Activated naive CD4-positive, alpha-beta T cell treated with anti-CD3 and anti-CD28 coated beads, Interleukin-2, amount 50 U/mL, for 24 hours (primary cell): Measurements from ENCODE around the gene ISLR2.
"Not testable (repeated sequence)": the region's sequence is repeated elsewhere in the genome, so short reads cannot be mapped to it uniquely, and the experiment has no call there.

Experiments
- H3K27ac Mint-ChIP-seq: one replicate; pipeline ENCODE4 v1.8.0; 2021; ENCODE audit warnings: mild to moderate bottlenecking, mixed read lengths
- H3K27me3 Mint-ChIP-seq: one replicate; pipeline ENCODE4 v1.8.0; 2021; ENCODE audit warnings: mixed read lengths
- H3K36me3 Mint-ChIP-seq: one replicate; pipeline ENCODE4 v1.8.0; 2021; ENCODE audit warnings: mixed read lengths
- H3K4me1 Mint-ChIP-seq: one replicate; pipeline ENCODE4 v1.8.0; 2021; ENCODE audit warnings: mixed read lengths
- H3K4me3 Mint-ChIP-seq: one replicate; pipeline ENCODE4 v1.8.0; 2021; ENCODE audit warnings: mild to moderate bottlenecking, mixed read lengths
- H3K9me3 Mint-ChIP-seq: one replicate; pipeline ENCODE4 v1.8.0; 2021; ENCODE audit warnings: mixed read lengths

The ISLR2 gene

DNA sequence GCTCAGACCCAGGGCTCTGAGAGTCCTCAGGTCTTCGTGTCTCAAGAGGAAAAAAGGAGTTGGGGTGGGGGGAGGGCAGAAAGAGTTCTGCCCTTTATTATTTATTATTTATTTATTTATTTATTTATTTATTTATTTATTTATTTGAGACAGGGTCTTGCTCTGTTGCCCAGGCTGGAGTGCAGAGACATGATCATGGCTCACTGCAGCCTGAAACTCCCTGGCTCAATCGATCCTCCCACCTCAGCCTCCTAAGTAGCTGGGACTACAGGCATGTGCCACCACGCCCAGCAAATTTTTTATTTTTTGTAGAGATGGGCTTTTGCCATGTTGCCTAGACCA lies 31.8 kb downstream of the ISLR2 start:
- not testable (repeated sequence) for H3K36me3 Mint-ChIP-seq, H3K27me3 Mint-ChIP-seq, H3K9me3 Mint-ChIP-seq, H3K27ac Mint-ChIP-seq, H3K4me3 Mint-ChIP-seq, H3K4me1 Mint-ChIP-seq

- Mint-ChIP-seq H3K9me3 (no peaks in the 10 kb centered on the region), H3K27me3 (peaks cover 6% of the 10 kb centered on the region), H3K36me3 (no peaks in the 10 kb centered on the region), H3K4me3 (no peak overlapping the region), H3K4me1 (no peaks in the 10 kb centered on the region), H3K27ac (no peak overlapping the region)
Observed at GRCh38 chr15:74165461-74165860, 35.1 kb downstream of the ISLR2 start.

GRCh38 chr15:74167891-74168331 lies 37.5 kb downstream of the ISLR2 start:
- Mint-ChIP-seq H3K36me3 (no peaks in the 10 kb centered on the region), H3K27me3 (peaks cover 3% of the 10 kb centered on the region)

DNA sequence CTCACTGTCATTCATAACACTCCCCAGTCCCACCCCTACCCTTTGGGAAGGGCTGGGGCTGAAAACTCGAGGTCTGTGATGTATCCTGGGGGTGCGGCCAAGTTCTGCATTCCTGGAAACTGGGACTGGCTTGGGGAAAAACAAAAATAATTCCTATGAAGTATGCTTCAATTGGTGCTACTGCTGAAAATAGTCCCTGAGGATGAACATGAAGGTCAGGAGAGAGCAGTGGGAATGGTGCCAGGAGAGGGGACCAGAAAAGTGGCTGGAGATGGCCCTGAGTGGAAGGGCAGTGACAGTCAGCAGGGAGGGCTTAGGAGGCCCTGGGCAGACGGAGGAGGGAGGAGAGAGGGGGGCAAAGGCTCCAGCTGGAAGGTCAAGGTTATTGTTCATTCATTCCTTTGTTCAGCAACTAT lies 38.3 kb downstream of the ISLR2 start:
- H3K4me1 Mint-ChIP-seq: no peaks in the 10 kb centered on the region
- no peaks in the 10 kb centered on the region for H3K27me3 Mint-ChIP-seq
- no peaks in the 10 kb centered on the region for H3K36me3 Mint-ChIP-seq
- H3K27ac Mint-ChIP-seq: no peak overlapping the region
- no peaks in the 10 kb centered on the region for H3K9me3 Mint-ChIP-seq
- no peak overlapping the region for H3K4me3 Mint-ChIP-seq

More at GRCh38 chr15:74167891-74168331, 37.5 kb downstream of the ISLR2 start:
- Mint-ChIP-seq H3K27ac (no peak overlapping the region), H3K4me1 (no peaks in the 10 kb centered on the region), H3K4me3 (no peak overlapping the region), H3K9me3 (no peaks in the 10 kb centered on the region)

GRCh38 chr15:74170071-74170844 lies 39.9 kb downstream of the ISLR2 start:
- no peaks in the 10 kb centered on the region for H3K4me1 Mint-ChIP-seq
- H3K4me3 Mint-ChIP-seq: no peak overlapping the region
- no peak overlapping the region for H3K27ac Mint-ChIP-seq
- no peaks in the 10 kb centered on the region for H3K36me3 Mint-ChIP-seq
- no peaks in the 10 kb centered on the region for H3K27me3 Mint-ChIP-seq
- no peaks in the 10 kb centered on the region for H3K9me3 Mint-ChIP-seq

DNA sequence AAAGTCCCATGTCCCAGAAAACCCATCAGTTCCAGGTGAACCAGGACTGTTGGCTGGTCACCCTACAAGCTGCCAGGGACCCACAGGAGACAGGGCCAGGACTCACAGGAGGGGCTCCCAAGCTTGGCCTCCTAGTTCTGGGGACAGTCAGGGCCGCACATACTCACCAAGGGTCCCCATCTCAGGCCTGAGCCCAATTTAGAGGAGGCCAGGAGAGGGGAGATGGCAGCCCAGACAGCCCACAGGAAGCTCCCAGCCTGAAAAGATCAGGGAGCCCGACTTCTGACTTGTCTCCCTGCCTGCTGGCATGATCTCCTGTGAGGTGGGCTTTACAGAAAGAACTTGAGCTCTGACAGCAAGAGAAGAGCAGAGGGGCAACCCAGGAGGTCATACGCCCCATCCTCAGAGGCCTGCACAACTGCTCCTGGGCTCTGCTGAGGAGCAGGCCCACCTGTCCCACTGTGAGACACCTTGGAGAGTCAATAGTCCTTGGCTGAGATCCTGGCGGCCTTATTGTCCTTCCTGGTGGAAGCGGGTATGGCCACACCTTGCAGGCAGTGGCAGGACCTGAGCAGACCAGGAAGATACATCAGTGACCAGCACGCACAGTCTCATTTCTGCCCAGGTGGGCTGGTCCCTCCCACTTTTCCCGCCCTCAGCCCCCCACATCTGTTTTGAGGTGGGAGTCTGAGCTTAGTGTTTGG lies 40.6 kb downstream of the ISLR2 start:
- Mint-ChIP-seq H3K27me3 (no peaks in the 10 kb centered on the region), H3K4me3 (no peak overlapping the region), H3K9me3 (no peaks in the 10 kb centered on the region), H3K27ac (no peak overlapping the region), H3K4me1 (no peaks in the 10 kb centered on the region), H3K36me3 (no peaks in the 10 kb centered on the region)

DNA sequence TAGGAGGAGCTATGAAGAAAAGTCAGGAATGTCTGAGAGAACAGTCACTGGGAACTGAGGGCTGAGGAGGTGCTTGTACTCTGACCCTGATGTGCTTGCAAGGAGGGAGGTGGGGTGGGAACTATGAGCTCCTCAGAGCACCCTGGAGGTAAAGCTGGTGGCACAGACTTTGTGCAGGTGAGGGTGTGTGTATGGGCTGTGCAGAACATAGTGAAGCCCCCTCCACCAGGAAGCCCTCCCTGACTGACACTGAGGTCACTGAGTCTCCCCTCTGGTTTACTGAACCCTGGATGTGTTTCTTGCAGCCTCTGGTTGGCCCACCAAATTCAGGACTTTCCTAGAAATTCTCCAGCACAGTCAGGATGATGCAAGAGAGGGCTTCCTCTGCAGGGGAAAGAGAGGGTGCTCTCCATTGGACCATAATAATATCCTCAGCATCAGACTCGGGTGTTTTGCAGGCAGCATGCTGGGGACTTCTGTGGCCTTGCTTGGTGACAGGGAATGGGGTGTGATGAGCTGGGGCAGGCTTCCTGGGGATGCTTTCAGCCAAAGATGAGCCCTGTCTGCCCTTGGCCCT lies 41.7 kb downstream of the ISLR2 start:
- Mint-ChIP-seq H3K4me3 (no peak overlapping the region), H3K27ac (no peak overlapping the region), H3K36me3 (no peaks in the 10 kb centered on the region), H3K4me1 (no peaks in the 10 kb centered on the region), H3K9me3 (no peaks in the 10 kb centered on the region), H3K27me3 (no peaks in the 10 kb centered on the region)

DNA sequence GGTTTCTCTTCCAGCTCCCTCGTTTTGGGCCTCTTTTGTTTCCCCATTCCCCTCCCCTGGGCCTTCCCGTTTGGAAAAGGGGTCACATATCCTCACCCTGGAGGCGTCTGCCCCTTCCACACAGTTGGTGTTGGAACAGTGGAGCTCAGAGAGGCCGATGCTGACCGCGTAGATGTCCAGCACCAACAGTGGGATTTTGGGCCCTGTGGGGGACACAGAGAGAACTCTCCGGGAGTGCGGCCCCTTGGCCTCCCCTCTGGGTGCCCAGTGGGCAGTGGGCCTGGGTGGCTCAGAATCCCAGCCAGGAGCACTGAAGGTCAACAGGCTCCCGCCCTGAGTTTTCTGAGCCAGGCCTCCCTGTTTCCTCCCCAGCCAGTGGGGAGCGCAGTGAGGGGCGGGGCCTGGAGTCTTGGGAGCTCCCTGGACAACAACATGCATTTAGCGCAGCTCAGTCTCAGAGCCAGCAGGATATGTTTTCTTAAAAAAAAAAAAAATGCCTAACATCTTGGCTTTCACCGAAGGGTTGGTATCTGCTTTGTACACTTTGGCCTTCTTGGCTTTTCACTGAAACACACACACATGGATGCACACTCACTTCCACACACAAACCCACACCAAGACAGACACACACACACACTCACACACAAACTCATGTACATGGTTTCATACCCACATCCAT lies 42.5 kb downstream of the ISLR2 start:
- H3K4me3 Mint-ChIP-seq: no peak overlapping the region
- H3K27ac Mint-ChIP-seq: no peak overlapping the region
- no peaks in the 10 kb centered on the region for H3K27me3 Mint-ChIP-seq
- H3K9me3 Mint-ChIP-seq: no peaks in the 10 kb centered on the region
- H3K4me1 Mint-ChIP-seq: no peaks in the 10 kb centered on the region
- H3K36me3 Mint-ChIP-seq: no peaks in the 10 kb centered on the region

DNA sequence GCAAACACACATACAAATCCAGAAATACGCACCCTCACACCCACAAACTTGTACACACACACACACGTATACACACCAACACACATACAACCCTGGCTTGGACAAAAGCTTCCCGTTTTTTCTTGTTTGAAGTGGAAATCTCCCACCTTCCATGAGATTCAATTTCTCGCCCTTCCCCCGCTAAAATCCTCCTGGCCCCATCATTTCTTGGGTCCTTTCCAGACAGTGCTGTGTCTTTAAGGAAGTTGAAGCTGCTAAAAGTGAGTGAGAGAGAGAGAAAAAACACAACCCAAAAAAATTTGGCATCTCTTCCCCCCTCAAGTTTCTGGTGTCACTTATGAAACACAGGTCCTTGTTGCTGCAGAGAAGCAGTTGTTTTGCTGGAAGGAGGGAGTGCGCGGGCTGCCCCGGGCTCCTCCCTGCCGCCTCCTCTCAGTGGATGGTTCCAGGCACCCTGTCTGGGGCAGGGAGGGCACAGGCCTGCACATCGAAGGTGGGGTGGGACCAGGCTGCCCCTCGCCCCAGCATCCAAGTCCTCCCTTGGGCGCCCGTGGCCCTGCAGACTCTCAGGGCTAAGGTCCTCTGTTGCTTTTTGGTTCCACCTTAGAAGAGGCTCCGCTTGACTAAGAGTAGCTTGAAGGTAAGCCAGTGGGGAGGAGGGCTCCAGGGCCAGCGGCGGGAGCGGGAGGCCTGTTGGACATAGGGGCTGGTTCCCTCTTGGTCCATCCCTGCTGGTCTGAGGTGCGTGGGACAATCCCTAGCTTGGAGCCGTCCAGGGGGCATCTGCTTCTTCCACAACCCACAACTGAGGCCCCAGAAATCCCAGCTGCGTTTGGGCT lies 43.2 kb downstream of the ISLR2 start, which contains the start of gene ISLR:
Gene ISLR (plus strand): TSS at position 331 of the 839 bp plus-strand sequence. CDS start 1,149 bp downstream, outside the sequence.
- Mint-ChIP-seq H3K4me1 (no peaks in the 10 kb centered on the region), H3K9me3 (no peaks in the 10 kb centered on the region), H3K27me3 (no peaks in the 10 kb centered on the region), H3K27ac (no peak within 1 kb of the TSS), H3K4me3 (no peak within 1 kb of the TSS), H3K36me3 (no peaks in the 10 kb centered on the region)

GRCh38 chr15:74174219-74174957 lies 44.0 kb downstream of the ISLR2 start:
- Mint-ChIP-seq H3K36me3 (no peaks in the 10 kb centered on the region), H3K4me1 (no peaks in the 10 kb centered on the region), H3K4me3 (no peak overlapping the region), H3K9me3 (no peaks in the 10 kb centered on the region), H3K27me3 (no peaks in the 10 kb centered on the region), H3K27ac (no peak overlapping the region)

- H3K27ac Mint-ChIP-seq: no peak overlapping the region
- no peaks in the 10 kb centered on the region for H3K9me3 Mint-ChIP-seq
- H3K36me3 Mint-ChIP-seq: no peaks in the 10 kb centered on the region
- no peaks in the 10 kb centered on the region for H3K27me3 Mint-ChIP-seq
- no peak overlapping the region for H3K4me3 Mint-ChIP-seq
- no peaks in the 10 kb centered on the region for H3K4me1 Mint-ChIP-seq
Observed at GRCh38 chr15:74174958-74175253, 44.5 kb downstream of the ISLR2 start.

GRCh38 chr15:74175271-74176191 lies 45.1 kb downstream of the ISLR2 start:
- Mint-ChIP-seq H3K9me3 (no peaks in the 10 kb centered on the region), H3K36me3 (no peaks in the 10 kb centered on the region), H3K4me1 (no peaks in the 10 kb centered on the region), H3K4me3 (no peak overlapping the region), H3K27me3 (no peaks in the 10 kb centered on the region), H3K27ac (no peak overlapping the region)

DNA sequence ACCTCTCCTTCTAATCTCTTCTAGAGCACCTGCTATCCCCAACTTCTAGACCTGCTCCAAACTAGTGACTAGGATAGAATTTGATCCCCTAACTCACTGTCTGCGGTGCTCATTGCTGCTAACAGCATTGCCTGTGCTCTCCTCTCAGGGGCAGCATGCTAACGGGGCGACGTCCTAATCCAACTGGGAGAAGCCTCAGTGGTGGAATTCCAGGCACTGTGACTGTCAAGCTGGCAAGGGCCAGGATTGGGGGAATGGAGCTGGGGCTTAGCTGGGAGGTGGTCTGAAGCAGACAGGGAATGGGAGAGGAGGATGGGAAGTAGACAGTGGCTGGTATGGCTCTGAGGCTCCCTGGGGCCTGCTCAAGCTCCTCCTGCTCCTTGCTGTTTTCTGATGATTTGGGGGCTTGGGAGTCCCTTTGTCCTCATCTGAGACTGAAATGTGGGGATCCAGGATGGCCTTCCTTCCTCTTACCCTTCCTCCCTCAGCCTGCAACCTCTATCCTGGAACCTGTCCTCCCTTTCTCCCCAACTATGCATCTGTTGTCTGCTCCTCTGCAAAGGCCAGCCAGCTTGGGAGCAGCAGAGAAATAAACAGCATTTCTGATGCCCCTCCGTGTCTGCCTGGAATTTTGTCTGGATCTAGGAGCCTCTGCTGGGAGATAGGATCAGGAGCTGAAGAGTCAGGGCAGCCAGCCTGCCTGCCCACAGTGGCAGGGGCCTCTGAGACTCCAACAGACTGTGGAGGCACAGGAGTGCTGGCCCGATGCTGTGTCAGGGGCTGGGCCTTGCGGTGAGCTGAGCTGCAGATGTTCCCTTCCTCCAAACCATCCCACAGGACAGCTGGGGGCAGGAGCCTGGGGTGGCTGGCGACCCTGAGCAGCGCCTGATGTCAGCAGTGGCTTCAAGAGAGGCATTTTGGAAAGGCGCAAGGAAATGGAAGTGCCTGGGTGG lies 46.2 kb downstream of the ISLR2 start:
- H3K27me3 Mint-ChIP-seq: no peaks in the 10 kb centered on the region
- H3K36me3 Mint-ChIP-seq: no peaks in the 10 kb centered on the region
- no peaks in the 10 kb centered on the region for H3K4me1 Mint-ChIP-seq
- H3K4me3 Mint-ChIP-seq: no peak overlapping the region
- H3K27ac Mint-ChIP-seq: no peak overlapping the region
- H3K9me3 Mint-ChIP-seq: no peaks in the 10 kb centered on the region
